VCaP (cell line): ENCODE data around the gene HSD3B7.
"Not testable (repeated sequence)": the region's sequence is repeated elsewhere in the genome, so short reads cannot be mapped to it uniquely, and the experiment has no call there.

ENCODE experiments used
- H3K27ac ChIP-seq: fragments of 450-650 bp; 2 replicates; pipeline ENCODE4 v1.5.1; 2017
- CTCF ChIP-seq: fragments of 450-650 bp; conservative IDR thresholded peaks from 2 replicates; pipeline ENCODE4 v1.5.1; 2017; ENCODE audit warnings: mild to moderate bottlenecking, moderate library complexity

The HSD3B7 gene

GRCh38 chr16:30984669-30985400, at the start of gene HSD3B7:
Gene HSD3B7, plus strand, starts transcription at chr16:30985207. Its CDS starts 452 bp downstream, at chr16:30985659.
- peak; percentile 85 for TF ChIP-seq CTCF
- no peak within 1 kb of the TSS for H3K27ac ChIP-seq

- TF ChIP-seq CTCF = no peak
- no peak overlapping the region for H3K27ac ChIP-seq
These were observed 47.3 kb upstream of the HSD3B7 start for GRCh38 chr16:30937692-30938091.

- H3K27ac ChIP-seq = not testable (repeated sequence)
These were observed 45.4 kb upstream of the HSD3B7 start for GRCh38 chr16:30939571-30939970.

GRCh38 chr16:30941600-30942425, 43.2 kb upstream of the HSD3B7 start:
- H3K27ac ChIP-seq = no peak overlapping the region
- peak; percentile 84 for TF ChIP-seq CTCF

GRCh38 chr16:30942426-30942806, 42.6 kb upstream of the HSD3B7 start:
- no peak for TF ChIP-seq CTCF
- no peak overlapping the region for H3K27ac ChIP-seq

- no peak overlapping the region for H3K27ac ChIP-seq
- no peak for TF ChIP-seq CTCF
These were observed 40.7 kb upstream of the HSD3B7 start for GRCh38 chr16:30944352-30944751.

GRCh38 chr16:30946671-30947540, 38.1 kb upstream of the HSD3B7 start:
- TF ChIP-seq CTCF = no peak
- H3K27ac ChIP-seq = no peak overlapping the region
